ENCODE measurements around the gene TMEM259.
A peak's percentile ranks its signal among the peaks of the same experiment; 100 is the strongest.

Gene TMEM259

GRCh38 chr19:1020868-1021425, at the start of gene TMEM259:
TMEM259 (minus strand) TSS chr19:1021123; CDS start chr19:1020996, 127 bp downstream.
- DNase-seq (ENCODE audit: insufficient read length, low spot score) (peak; percentile 86), FAIRE-seq (peak; percentile 38)

- no peak for DNase-seq (ENCODE audit: insufficient read length, low spot score)
- no peak for FAIRE-seq
These were observed 49.6 kb upstream of the TMEM259 start for GRCh38 chr19:1070576-1070930.

GRCh38 chr19:1069009-1069779, 48.3 kb upstream of the TMEM259 start:
- no peak for FAIRE-seq
- DNase-seq (ENCODE audit: insufficient read length, low spot score): no peak

- FAIRE-seq (no peak), DNase-seq (ENCODE audit: insufficient read length, low spot score) (no peak)
These were observed 47.4 kb upstream of the TMEM259 start for GRCh38 chr19:1068009-1069001.

DNA sequence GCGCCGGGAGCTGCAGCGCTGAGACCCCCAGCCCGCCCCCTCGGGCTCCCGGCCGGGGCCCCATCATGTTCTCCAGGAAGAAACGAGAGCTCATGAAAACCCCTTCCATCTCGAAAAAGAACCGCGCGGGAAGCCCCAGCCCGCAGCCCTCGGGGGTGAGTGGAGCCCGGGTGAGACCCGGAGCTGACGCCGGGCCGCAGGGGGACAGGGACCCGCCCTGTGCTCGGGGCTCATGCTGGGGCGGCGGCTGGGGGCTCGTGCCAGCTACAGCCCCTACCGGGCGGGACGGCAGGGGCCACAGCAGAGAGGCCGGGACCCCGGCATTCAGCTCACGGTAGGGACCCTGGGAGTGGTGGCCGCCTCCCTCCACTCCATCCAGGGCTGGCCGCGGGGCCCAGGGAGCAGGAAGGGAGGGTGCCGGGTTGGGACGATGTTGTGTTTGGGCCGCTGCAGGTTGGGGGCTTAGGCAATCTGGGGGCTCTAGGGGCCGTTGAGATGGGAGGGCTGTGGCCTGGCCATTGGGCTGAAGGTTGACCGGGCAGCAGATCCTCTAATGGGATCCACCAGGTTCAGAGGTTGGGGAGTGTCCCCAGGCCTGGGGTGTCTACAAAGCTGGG, 46.5 kb upstream of the TMEM259 start:
- FAIRE-seq: no peak
- no peak for DNase-seq (ENCODE audit: insufficient read length, low spot score)

DNA sequence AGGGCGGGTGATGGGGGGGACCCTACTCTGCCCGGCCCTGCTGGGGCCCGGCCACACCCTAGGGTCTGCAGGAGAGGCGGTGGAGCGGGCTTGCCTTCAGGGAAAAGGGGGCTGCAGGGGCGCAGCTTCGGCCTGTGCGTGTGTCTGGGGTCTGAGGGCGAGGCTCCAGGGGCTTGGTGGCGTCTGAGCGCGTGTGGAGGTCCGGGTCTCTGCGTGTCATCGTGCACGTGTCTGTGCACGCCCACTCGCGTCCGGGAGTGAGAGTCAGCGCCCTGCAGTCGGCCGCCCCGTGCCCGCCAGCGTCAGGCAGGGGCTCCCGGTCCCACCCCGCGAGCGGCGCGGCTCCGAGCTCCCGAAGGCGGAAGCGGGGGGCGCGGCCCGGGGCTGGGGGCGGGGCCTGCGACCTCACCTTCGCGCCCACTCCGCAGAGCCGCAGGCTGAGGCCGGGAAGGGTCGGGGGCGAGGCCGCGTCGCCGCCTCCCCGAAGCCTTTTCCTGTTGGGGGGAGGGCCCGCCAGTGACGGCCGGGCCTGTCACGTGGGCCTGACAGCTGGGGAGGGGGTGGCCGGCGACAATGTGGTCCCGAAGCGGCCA, 45.9 kb upstream of the TMEM259 start, which contains the start of gene ARHGAP45:
Gene ARHGAP45, plus strand, starts transcription at position 420 of the 593 bp plus-strand sequence. CDS start 239 bp downstream, outside the sequence.
- DNase-seq (ENCODE audit: insufficient read length, low spot score): no peak
- FAIRE-seq: no peak

- FAIRE-seq: no peak
These were observed 45.4 kb upstream of the TMEM259 start for GRCh38 chr19:1066251-1066747.

DNA sequence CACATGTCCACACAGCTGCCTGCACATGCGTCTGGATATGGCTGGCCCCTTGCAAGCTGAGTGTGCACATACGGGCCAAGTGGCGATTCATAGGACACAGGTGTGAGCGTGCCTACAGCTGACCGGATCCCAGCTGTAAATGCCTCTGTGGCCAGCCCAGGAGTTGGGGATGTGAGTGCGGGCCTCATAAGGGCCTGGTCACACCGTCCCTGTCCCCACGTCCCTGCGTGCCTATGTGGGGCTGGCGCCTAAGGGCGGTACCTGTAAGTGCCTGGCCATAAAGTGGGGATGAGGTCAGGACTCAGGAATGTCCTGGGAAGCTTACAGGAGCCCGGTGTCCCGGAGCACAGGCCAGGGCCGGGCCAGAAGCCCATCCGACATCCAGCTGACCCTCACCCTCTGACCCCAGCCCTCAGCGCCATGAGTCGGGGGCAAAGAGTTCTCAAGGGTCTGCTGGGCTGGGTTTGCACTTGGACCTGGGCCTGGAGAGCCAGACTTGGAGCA, 44.7 kb upstream of the TMEM259 start:
- no peak for FAIRE-seq
- DNase-seq (ENCODE audit: insufficient read length, low spot score): no peak

More at GRCh38 chr19:1066251-1066747, 45.4 kb upstream of the TMEM259 start:
- DNase-seq (ENCODE audit: insufficient read length, low spot score): peak; percentile 48

GRCh38 chr19:1064661-1065605, 44.0 kb upstream of the TMEM259 start:
- no peak for DNase-seq (ENCODE audit: insufficient read length, low spot score)
- FAIRE-seq: no peak

GRCh38 chr19:1063909-1064660, 43.2 kb upstream of the TMEM259 start:
- no peak for DNase-seq (ENCODE audit: insufficient read length, low spot score)
- FAIRE-seq: no peak

GRCh38 chr19:1063030-1063908, 42.3 kb upstream of the TMEM259 start:
- DNase-seq (ENCODE audit: insufficient read length, low spot score) (no peak), FAIRE-seq (no peak)

- DNase-seq (ENCODE audit: insufficient read length, low spot score) (no peak), FAIRE-seq (peak; percentile 31)
These were observed 41.6 kb upstream of the TMEM259 start for GRCh38 chr19:1062387-1063029.

- no peak for DNase-seq (ENCODE audit: insufficient read length, low spot score)
- no peak for FAIRE-seq
These were observed 41.1 kb upstream of the TMEM259 start for GRCh38 chr19:1061987-1062386.

GRCh38 chr19:1060689-1061088, 39.8 kb upstream of the TMEM259 start:
- DNase-seq (ENCODE audit: insufficient read length, low spot score) (no peak), FAIRE-seq (no peak)

GRCh38 chr19:1058112-1058511, 37.2 kb upstream of the TMEM259 start:
- FAIRE-seq (no peak), DNase-seq (ENCODE audit: insufficient read length, low spot score) (no peak)

DNA sequence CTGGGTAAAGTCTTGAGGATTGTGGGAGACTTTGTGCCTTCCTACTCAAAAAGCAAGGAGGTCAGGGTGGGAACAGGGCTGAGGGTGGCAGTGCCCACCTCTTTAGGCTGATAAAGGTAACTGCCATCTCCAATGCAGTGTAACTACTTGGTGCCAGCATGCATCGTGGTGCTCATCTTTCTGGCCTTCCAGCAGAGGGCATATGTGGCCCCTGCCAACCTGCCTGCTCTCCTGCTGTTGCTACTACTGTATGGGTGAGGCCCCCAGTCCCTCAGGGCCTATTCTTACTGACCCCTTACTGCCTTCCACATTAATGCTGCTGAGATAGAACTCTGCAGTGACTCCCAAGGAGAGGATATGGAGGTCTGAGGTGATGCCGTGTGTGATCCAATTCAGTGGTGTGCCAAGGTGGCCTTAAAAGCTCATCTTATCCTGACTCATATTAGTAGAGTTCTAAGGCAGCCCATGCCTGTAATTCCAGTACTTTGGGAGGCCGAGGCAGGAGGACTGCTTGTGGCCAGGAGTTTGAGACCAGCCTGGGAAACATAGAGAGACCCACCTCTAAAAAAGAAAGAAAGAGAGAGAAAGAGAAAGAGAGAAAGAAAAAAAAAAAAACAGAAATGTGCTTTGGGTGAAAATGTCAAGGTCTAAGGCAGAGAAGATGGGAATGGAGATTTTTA, 36.4 kb upstream of the TMEM259 start:
- DNase-seq (ENCODE audit: insufficient read length, low spot score) (no peak), FAIRE-seq (no peak)

Measured in HTR-8/SVneo (cell line).